Neural cell (in vitro differentiated cells): ENCODE results near the gene PCDHB5.
"Not testable (repeated sequence)": the region's sequence is repeated elsewhere in the genome, so short reads cannot be mapped to it uniquely, and the experiment has no call there.

Experiments
- EZH2 ChIP-seq: fragments of 200-600, 300-800 bp; shearing (Covaris generic), sonication (generic); IDR thresholded peaks from 2 replicates; pipeline ENCODE4 v1.6.1; 2014; ENCODE audit warnings: antibody characterized with exemption, low read length, borderline replicate concordance, mild to moderate bottlenecking; ENCODE audit not compliant: insufficient read depth, poor library complexity, severe bottlenecking
- POLR2AphosphoS5 ChIP-seq: IDR thresholded peaks from 2 replicates; pipeline ENCODE4 v1.6.1; 2012
- TAF1 ChIP-seq: IDR thresholded peaks from 2 replicates; pipeline ENCODE4 v1.6.1; 2012; ENCODE audit warnings: low read depth

DNA sequence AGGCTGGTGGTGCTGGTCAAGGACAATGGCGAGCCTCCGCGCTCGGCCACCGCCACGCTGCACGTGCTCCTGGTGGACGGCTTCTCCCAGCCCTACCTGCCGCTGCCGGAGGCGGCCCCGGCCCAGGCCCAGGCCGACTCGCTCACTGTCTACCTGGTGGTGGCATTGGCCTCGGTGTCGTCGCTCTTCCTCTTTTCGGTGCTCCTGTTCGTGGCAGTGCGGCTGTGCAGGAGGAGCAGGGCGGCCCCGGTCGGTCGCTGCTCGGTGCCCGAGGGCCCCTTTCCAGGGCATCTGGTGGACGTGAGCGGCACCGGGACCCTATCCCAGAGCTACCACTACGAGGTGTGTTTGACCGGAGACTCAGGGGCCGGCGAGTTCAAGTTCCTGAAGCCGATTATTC, 2.3 kb downstream of the PCDHB5 start:
- TF ChIP-seq TAF1, POLR2AphosphoS5, EZH2: not testable (repeated sequence)
